ENCODE measurements around the gene CHRDL2.

CHRDL2 gene

GRCh38 chr11:74676596-74676995, 54.6 kb downstream of the CHRDL2 start:
- no peak overlapping the region for H2AFZ ChIP-seq (ENCODE audit: low read length)
- H3K9me3 ChIP-seq (replicated peaks; ENCODE audit: insufficient read depth, low read length) = no peaks in the 10 kb centered on the region
- no peaks in the 10 kb centered on the region for H3F3A ChIP-seq (ENCODE audit: insufficient read depth, low read length)
- no peak overlapping the region for H3K9ac ChIP-seq (ENCODE audit: low read length)
- no peaks in the 10 kb centered on the region for H4K20me1 ChIP-seq (ENCODE audit: insufficient read depth, low read length)
- H3K9me2 ChIP-seq (replicated peaks; ENCODE audit: insufficient read depth, low read length) = no peaks in the 10 kb centered on the region
- no peaks in the 10 kb centered on the region for H3K27me3 ChIP-seq (replicated peaks; ENCODE audit: insufficient read depth, low read length)
- no peak overlapping the region for H3K4me3 ChIP-seq (ENCODE audit: low read length)
- TF ChIP-seq, protein P1, sequence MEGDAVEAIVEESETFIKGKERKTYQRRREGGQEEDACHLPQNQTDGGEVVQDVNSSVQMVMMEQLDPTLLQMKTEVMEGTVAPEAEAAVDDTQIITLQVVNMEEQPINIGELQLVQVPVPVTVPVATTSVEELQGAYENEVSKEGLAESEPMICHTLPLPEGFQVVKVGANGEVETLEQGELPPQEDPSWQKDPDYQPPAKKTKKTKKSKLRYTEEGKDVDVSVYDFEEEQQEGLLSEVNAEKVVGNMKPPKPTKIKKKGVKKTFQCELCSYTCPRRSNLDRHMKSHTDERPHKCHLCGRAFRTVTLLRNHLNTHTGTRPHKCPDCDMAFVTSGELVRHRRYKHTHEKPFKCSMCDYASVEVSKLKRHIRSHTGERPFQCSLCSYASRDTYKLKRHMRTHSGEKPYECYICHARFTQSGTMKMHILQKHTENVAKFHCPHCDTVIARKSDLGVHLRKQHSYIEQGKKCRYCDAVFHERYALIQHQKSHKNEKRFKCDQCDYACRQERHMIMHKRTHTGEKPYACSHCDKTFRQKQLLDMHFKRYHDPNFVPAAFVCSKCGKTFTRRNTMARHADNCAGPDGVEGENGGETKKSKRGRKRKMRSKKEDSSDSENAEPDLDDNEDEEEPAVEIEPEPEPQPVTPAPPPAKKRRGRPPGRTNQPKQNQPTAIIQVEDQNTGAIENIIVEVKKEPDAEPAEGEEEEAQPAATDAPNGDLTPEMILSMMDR (IDR thresholded peaks at IDR 0.05; ENCODE audit: low read length) = no peak
- TF ChIP-seq EZH2 (optimal IDR thresholded peaks at IDR 0.05; ENCODE audit: low read depth, low read length) = no peak
- no peak for TF ChIP-seq EZH2phosphoT487 (IDR thresholded peaks at IDR 0.05; ENCODE audit: low read length)
- DNase-seq = no peak
- no peak overlapping the region for H3K27ac ChIP-seq (ENCODE audit: low read length)
- no peak overlapping the region for H3K4me2 ChIP-seq (ENCODE audit: low read depth, low read length)
- H3K4me1 ChIP-seq (ENCODE audit: low read length) = no peaks in the 10 kb centered on the region
- no peaks in the 10 kb centered on the region for H3K36me3 ChIP-seq (replicated peaks; ENCODE audit: insufficient read depth, low read length)
- no peaks in the 10 kb centered on the region for H3K79me2 ChIP-seq (ENCODE audit: low read length)

DNA sequence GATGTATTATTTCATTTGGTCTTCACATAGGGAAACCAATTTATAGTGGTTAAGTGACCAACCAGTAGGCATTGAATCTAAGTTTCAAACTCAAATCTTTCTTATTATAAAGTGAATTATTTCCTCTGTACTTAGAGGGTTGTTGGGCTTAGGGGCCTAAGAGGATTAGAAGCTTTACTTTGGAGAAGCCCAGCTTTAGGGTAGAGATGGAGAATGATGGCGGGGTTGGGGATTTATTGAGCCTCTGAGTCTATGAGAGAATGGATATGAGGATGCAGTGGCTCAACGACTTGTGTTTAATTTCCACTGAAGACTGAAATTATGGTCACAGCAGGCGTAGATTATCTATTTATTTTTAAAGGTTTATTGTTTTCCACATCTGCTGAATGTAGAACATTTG, 55.5 kb downstream of the CHRDL2 start:
- no peaks in the 10 kb centered on the region for H3K9me2 ChIP-seq (replicated peaks; ENCODE audit: insufficient read depth, low read length)
- H3K4me3 ChIP-seq (ENCODE audit: low read length) = no peak overlapping the region
- H3K4me2 ChIP-seq (ENCODE audit: low read depth, low read length) = no peak overlapping the region
- H3K79me2 ChIP-seq (ENCODE audit: low read length) = no peaks in the 10 kb centered on the region
- TF ChIP-seq EZH2 (optimal IDR thresholded peaks at IDR 0.05; ENCODE audit: low read depth, low read length) = no peak
- TF ChIP-seq, protein P1 (IDR thresholded peaks at IDR 0.05; ENCODE audit: low read length) = no peak
- TF ChIP-seq EZH2phosphoT487 (IDR thresholded peaks at IDR 0.05; ENCODE audit: low read length) = no peak
- H3K9me3 ChIP-seq (replicated peaks; ENCODE audit: insufficient read depth, low read length) = no peaks in the 10 kb centered on the region
- H4K20me1 ChIP-seq (ENCODE audit: insufficient read depth, low read length) = no peaks in the 10 kb centered on the region
- no peak overlapping the region for H3K27ac ChIP-seq (ENCODE audit: low read length)
- no peaks in the 10 kb centered on the region for H3K27me3 ChIP-seq (replicated peaks; ENCODE audit: insufficient read depth, low read length)
- no peak overlapping the region for H2AFZ ChIP-seq (ENCODE audit: low read length)
- no peak for DNase-seq
- no peaks in the 10 kb centered on the region for H3K36me3 ChIP-seq (replicated peaks; ENCODE audit: insufficient read depth, low read length)
- H3K9ac ChIP-seq (ENCODE audit: low read length) = no peak overlapping the region
- H3K4me1 ChIP-seq (ENCODE audit: low read length) = no peaks in the 10 kb centered on the region
- H3F3A ChIP-seq (ENCODE audit: insufficient read depth, low read length) = no peaks in the 10 kb centered on the region

DNA sequence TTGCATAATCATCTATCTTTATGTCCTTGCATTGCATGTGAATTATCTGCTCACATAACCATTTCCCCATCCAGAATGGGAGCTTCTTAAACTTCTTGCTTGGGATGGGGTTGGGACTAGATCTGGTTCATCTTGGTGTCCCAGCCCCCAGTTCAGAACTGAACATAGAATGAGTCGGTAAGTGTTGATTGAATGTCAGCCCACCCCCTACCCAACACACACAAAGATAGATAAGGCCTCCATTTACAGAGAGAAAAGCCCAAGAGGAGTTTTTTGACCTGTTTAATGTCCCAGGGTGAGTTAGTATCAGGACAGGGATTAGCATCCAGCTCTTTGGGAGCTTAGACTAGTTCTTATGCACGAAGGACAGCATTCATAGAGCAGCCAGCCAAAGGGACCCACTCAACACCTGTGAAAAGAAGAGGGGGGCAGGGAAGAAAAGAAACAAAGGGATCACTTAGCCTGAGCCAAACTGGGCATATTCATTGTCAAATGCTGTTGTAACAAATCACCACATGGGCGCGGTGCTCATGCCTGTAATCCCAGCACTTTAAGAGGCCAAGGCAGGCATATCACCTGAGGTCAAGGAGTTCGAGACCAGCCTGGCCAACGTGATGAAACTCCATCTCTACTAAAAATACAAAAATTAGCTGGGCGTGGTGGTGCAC, 57.4 kb downstream of the CHRDL2 start:
- Histone ChIP-seq H3K9me3 (replicated peaks; ENCODE audit: insufficient read depth, low read length) (no peaks in the 10 kb centered on the region), H4K20me1 (ENCODE audit: insufficient read depth, low read length) (no peaks in the 10 kb centered on the region), H3K27me3 (replicated peaks; ENCODE audit: insufficient read depth, low read length) (no peaks in the 10 kb centered on the region), H3K4me3 (ENCODE audit: low read length) (no peak overlapping the region), H3K9ac (ENCODE audit: low read length) (no peak overlapping the region), H3K27ac (ENCODE audit: low read length) (no peak overlapping the region), H3F3A (ENCODE audit: insufficient read depth, low read length) (no peaks in the 10 kb centered on the region), H3K4me1 (ENCODE audit: low read length) (no peaks in the 10 kb centered on the region), H3K79me2 (ENCODE audit: low read length) (no peaks in the 10 kb centered on the region), H3K4me2 (ENCODE audit: low read depth, low read length) (no peak overlapping the region), H2AFZ (ENCODE audit: low read length) (no peak overlapping the region), H3K9me2 (replicated peaks; ENCODE audit: insufficient read depth, low read length) (no peaks in the 10 kb centered on the region), H3K36me3 (replicated peaks; ENCODE audit: insufficient read depth, low read length) (no peaks in the 10 kb centered on the region)
- DNase-seq = no peak
- TF ChIP-seq EZH2phosphoT487 (IDR thresholded peaks at IDR 0.05; ENCODE audit: low read length) (no peak), EZH2 (optimal IDR thresholded peaks at IDR 0.05; ENCODE audit: low read depth, low read length) (no peak)
- TF ChIP-seq, protein P1 (IDR thresholded peaks at IDR 0.05; ENCODE audit: low read length) = no peak

Measured in MM.1S (cell line).